Osteoblast (primary cell): ENCODE measurements around the gene CDCA4. TPM values are rescaled to one million over a fixed set of nuclear protein-coding genes. Genes with fewer than 3 reads are reported as not detected.

ENCODE experiments used
- DNase-seq: peaks from one replicate; pipeline ENCODE4 v3.0.0; 2011; ENCODE audit warnings: low spot score, mixed read lengths; ENCODE audit not compliant: insufficient read length; ENCODE audit errors: missing footprints
- H2AFZ ChIP-seq: 2 replicates; pipeline ENCODE4 v1.6.0; 2011; ENCODE audit warnings: mild to moderate bottlenecking, low read length
- H3K27ac ChIP-seq: 2 replicates; pipeline ENCODE4 v1.5.1; 2011; ENCODE audit warnings: mild to moderate bottlenecking, low read depth, low read length, moderate library complexity
- H3K27me3 ChIP-seq: 2 replicates; pipeline ENCODE4 v1.6.0; 2012; ENCODE audit warnings: mild to moderate bottlenecking, control low read depth, inconsistent platforms, low read length, moderate library complexity; ENCODE audit not compliant: insufficient read depth
- H3K36me3 ChIP-seq: 2 replicates; pipeline ENCODE4 v1.5.1; 2011; ENCODE audit warnings: mild to moderate bottlenecking, low read length, control low read depth, moderate library complexity; ENCODE audit not compliant: insufficient read depth
- H3K4me1 ChIP-seq: 2 replicates; pipeline ENCODE4 v1.5.1; 2011; ENCODE audit warnings: mild to moderate bottlenecking, low read length, control low read depth, moderate library complexity; ENCODE audit not compliant: insufficient read depth
- H3K4me2 ChIP-seq: 2 replicates; pipeline ENCODE4 v1.6.0; 2011; ENCODE audit warnings: mild to moderate bottlenecking, low read length; ENCODE audit not compliant: insufficient read depth
- H3K4me3 ChIP-seq: fragments of 200-600 bp; sonication (generic); 3 replicates; pipeline ENCODE4 v1.5.1; 2012; ENCODE audit warnings: mild to moderate bottlenecking, low read length, inconsistent platforms; ENCODE audit not compliant: insufficient read depth
- H3K79me2 ChIP-seq: 2 replicates; pipeline ENCODE4 v1.6.0; 2012; ENCODE audit warnings: mild to moderate bottlenecking, low read length, control low read depth, inconsistent platforms; ENCODE audit not compliant: insufficient read depth
- H3K9me3 ChIP-seq: 2 replicates; pipeline ENCODE4 v1.5.1; 2011; ENCODE audit warnings: low read depth, low read length, control low read depth
- H4K20me1 ChIP-seq: 2 replicates; pipeline ENCODE4 v1.6.0; 2012; ENCODE audit warnings: mild to moderate bottlenecking, low read length, control low read depth; ENCODE audit not compliant: insufficient read depth
- total RNA-seq: library from RNA; depleted of rRNA; stranded (reverse); fragments of >200 nt; gene quantifications from 2 replicates; pipeline ENCODE4 v1.2.3, GENCODE V29; 2012
- TF ChIP-seq, protein P1 (sequence below): IDR thresholded peaks from 2 replicates; pipeline ENCODE4 v1.5.1; 2011; ENCODE audit warnings: mild to moderate bottlenecking, low read depth, low read length, moderate library complexity; ENCODE audit errors: extremely low read depth

Gene CDCA4
- total RNA-seq, 1 donor: 13.8 TPM

DNA sequence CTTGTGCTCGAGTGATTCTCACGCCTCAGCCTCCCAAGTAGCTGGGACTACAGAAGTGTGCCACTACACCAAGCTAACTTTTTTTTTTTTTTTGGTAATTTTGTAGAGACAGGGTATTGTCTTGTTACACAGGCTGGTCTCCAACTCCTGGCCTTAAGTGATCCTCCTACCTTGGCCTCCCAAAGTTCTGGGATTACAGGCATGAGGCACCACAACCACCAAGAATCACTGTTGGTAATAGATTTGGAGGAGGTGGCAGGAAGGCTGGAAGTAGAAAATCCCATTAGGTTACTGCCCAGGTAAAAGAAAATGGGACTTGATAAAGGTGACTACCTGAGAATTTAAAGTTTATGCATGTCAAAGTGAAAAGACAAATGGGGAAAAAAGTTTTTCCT is 1.4 kb upstream of the CDCA4 start:
- Histone ChIP-seq H4K20me1 (peaks cover 4% of the 10 kb centered on the region), H3K9me3 (no peaks in the 10 kb centered on the region), H3K36me3 (no peaks in the 10 kb centered on the region), H3K79me2 (peaks cover 46% of the 10 kb centered on the region), H2AFZ (no peak overlapping the region), H3K27me3 (no peaks in the 10 kb centered on the region), H3K4me3 (peak overlapping the region; percentile 78), H3K4me1 (peaks cover 67% of the 10 kb centered on the region), H3K4me2 (peak overlapping the region; percentile 93), H3K27ac (peak overlapping the region; percentile 88)
- TF ChIP-seq, protein P1, sequence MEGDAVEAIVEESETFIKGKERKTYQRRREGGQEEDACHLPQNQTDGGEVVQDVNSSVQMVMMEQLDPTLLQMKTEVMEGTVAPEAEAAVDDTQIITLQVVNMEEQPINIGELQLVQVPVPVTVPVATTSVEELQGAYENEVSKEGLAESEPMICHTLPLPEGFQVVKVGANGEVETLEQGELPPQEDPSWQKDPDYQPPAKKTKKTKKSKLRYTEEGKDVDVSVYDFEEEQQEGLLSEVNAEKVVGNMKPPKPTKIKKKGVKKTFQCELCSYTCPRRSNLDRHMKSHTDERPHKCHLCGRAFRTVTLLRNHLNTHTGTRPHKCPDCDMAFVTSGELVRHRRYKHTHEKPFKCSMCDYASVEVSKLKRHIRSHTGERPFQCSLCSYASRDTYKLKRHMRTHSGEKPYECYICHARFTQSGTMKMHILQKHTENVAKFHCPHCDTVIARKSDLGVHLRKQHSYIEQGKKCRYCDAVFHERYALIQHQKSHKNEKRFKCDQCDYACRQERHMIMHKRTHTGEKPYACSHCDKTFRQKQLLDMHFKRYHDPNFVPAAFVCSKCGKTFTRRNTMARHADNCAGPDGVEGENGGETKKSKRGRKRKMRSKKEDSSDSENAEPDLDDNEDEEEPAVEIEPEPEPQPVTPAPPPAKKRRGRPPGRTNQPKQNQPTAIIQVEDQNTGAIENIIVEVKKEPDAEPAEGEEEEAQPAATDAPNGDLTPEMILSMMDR: no peak
- DNase-seq: no peak

DNA sequence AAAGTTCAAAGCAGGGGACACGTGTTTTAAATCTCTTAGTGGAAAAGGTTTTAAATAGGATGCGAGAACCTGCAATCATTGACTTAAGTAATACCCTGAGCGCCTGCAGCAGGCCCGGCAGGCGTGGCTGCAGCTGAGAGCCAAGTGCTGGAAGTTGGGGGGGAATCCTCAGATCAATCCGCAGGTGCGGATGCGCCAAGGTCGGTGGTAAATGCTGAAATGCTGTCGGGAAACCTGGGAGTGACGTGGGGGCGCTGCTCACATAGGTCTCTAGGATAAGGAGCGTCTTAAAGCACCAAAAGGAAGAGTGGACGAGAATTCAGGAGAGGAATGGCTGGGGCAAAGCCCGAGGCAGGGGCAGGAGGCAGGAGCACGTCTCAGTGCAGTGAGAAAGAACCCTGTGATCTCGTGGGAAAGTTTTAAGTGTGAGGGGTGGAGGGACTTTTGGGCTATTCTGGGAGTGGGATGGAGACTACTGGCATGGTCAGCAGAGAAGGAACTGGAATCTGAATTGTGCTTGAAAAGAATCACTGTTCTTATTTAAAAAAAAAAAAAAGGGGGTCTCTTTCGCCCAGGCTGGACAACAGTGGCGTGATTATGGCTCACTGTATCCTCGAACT is 883 bp upstream of the CDCA4 start:
- H3K36me3 ChIP-seq: no peaks in the 10 kb centered on the region
- H3K27ac ChIP-seq: peak overlapping the region; percentile 88
- H2AFZ ChIP-seq: peak overlapping the region; percentile 51
- TF ChIP-seq, protein P1: no peak
- H3K4me3 ChIP-seq: peak overlapping the region; percentile 78
- no peaks in the 10 kb centered on the region for H3K9me3 ChIP-seq
- peaks cover 63% of the 10 kb centered on the region for H3K4me1 ChIP-seq
- peaks cover 4% of the 10 kb centered on the region for H4K20me1 ChIP-seq
- no peaks in the 10 kb centered on the region for H3K27me3 ChIP-seq
- H3K79me2 ChIP-seq: peaks cover 52% of the 10 kb centered on the region
- peak overlapping the region; percentile 93 for H3K4me2 ChIP-seq
- DNase-seq: peak; percentile 80

DNA sequence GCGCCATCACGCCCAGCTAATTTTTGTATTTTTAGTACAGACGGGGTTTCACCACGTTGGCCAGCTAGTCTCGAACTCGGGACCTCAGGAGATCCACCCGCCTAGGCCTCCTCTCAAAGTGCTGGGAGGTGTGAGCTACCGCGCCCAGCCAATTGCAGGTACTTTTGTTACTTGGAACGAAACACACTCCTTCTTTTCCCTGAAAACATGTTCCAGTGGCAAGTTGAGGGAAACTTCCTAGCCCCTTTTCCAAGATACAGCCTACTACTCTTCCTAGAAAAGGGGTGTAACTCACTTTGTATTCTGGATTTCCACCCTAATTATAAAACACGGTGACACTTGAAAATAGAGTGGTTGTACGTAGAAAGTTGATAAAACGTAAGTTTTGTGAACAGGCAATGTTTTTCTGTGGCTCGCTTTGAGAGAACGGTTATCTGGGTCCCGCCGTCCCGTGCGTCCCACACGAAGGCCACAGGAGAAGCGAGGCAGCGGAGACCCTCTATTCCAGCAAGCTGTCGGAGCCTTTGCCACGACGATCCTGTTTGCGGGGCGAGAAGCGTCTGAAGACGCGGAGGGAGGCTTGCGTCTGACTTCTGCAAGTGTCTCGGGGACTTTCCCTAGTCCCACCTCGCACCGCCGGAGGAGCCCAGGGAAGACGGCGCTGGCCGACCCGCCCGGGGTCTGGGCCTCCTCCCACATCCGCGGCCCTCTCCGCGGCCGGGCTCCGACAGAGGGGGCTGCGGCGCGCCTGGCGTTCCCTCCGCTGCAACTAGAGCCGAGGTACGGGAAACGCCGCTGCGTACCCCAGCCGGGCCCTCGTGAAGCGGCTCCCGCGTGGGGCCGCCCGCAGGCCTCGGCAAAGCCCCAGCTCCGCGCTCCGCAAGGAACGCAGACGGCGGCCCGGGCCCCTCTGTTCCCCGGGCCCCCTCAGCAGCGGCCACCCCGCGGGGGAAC is 745 bp downstream of the CDCA4 start:
- H3K79me2 ChIP-seq: peaks cover 68% of the 10 kb centered on the region
- DNase-seq: peak; percentile 82
- H3K36me3 ChIP-seq: no peaks in the 10 kb centered on the region
- peaks cover 51% of the 10 kb centered on the region for H3K4me1 ChIP-seq
- TF ChIP-seq, protein P1: no peak
- H2AFZ ChIP-seq: peak overlapping the region; percentile 91
- peak overlapping the region; percentile 93 for H3K4me2 ChIP-seq
- peak overlapping the region; percentile 69 for H3K27ac ChIP-seq
- peak overlapping the region; percentile 83 for H3K4me3 ChIP-seq
- H3K27me3 ChIP-seq: no peaks in the 10 kb centered on the region
- H4K20me1 ChIP-seq: peaks cover 4% of the 10 kb centered on the region
- H3K9me3 ChIP-seq: no peaks in the 10 kb centered on the region

DNA sequence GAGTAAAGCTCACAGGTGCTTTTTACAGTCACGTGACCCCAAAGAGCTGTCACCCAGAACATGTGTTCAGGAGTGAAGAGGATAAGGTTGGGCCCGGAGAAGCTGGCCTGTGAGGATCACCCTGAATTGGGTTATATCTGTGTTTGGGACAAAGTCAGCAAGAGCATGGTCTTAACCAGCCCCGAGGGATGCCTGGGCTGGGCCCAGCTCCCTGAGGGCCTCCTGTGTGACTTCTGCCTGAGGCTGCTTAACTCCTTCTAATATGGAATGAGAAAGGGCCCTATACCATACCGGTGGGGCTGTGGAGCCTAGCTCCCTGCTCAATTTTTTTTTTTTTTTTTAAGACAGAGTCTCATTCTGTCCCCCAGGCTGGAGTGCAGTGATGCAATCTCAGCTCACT is 2.5 kb downstream of the CDCA4 start:
- no peak overlapping the region for H3K4me3 ChIP-seq
- peaks cover 4% of the 10 kb centered on the region for H4K20me1 ChIP-seq
- H3K36me3 ChIP-seq: no peaks in the 10 kb centered on the region
- H3K9me3 ChIP-seq: no peaks in the 10 kb centered on the region
- TF ChIP-seq, protein P1: no peak
- DNase-seq: peak; percentile 53
- H3K27ac ChIP-seq: no peak overlapping the region
- no peaks in the 10 kb centered on the region for H3K27me3 ChIP-seq
- peak overlapping the region; percentile 25 for H3K4me2 ChIP-seq
- peaks cover 39% of the 10 kb centered on the region for H3K4me1 ChIP-seq
- peaks cover 85% of the 10 kb centered on the region for H3K79me2 ChIP-seq
- no peak overlapping the region for H2AFZ ChIP-seq
